Stimulated activated naive CD8-positive, alpha-beta T cell treated with anti-CD3 and anti-CD28 coated beads, Interleukin-15, Interleukin-2, amounts not matched to agents 100 ng/mL and 50 ng/mL, for 24 hours (primary cell): ENCODE measurements around the gene KRTAP10-6.
"Not testable (repeated sequence)": the region's sequence is repeated elsewhere in the genome, so short reads cannot be mapped to it uniquely, and the experiment has no call there.

Experiments
- H3K27ac Mint-ChIP-seq: one replicate; pipeline ENCODE4 v1.8.0; 2021; ENCODE audit warnings: mild to moderate bottlenecking, mixed read lengths
- H3K27me3 Mint-ChIP-seq: one replicate; pipeline ENCODE4 v1.8.0; 2021; ENCODE audit warnings: mixed read lengths
- H3K36me3 Mint-ChIP-seq: one replicate; pipeline ENCODE4 v1.8.0; 2021; ENCODE audit warnings: low read depth, mixed read lengths
- H3K4me1 Mint-ChIP-seq: one replicate; pipeline ENCODE4 v1.8.0; 2021; ENCODE audit warnings: low read depth, mixed read lengths
- H3K4me3 Mint-ChIP-seq: one replicate; pipeline ENCODE4 v1.8.0; 2021; ENCODE audit warnings: mild to moderate bottlenecking, mixed read lengths
- H3K9me3 Mint-ChIP-seq: one replicate; pipeline ENCODE4 v1.8.0; 2021; ENCODE audit warnings: mixed read lengths

Gene KRTAP10-6

GRCh38 chr21:44568261-44568660, 24.0 kb downstream of the KRTAP10-6 start:
- Mint-ChIP-seq H3K36me3 (no peaks in the 10 kb centered on the region), H3K9me3 (no peaks in the 10 kb centered on the region), H3K27me3 (peaks cover 3% of the 10 kb centered on the region), H3K4me3 (no peak overlapping the region), H3K27ac (no peak overlapping the region), H3K4me1 (peaks cover 18% of the 10 kb centered on the region)

GRCh38 chr21:44567481-44568171, 24.7 kb downstream of the KRTAP10-6 start:
- Mint-ChIP-seq H3K4me3 (no peak overlapping the region), H3K27me3 (peaks cover 3% of the 10 kb centered on the region), H3K36me3 (no peaks in the 10 kb centered on the region), H3K27ac (no peak overlapping the region), H3K9me3 (no peaks in the 10 kb centered on the region), H3K4me1 (peaks cover 18% of the 10 kb centered on the region)

GRCh38 chr21:44566403-44566802, 25.9 kb downstream of the KRTAP10-6 start:
- peaks cover under 1% of the 10 kb centered on the region for H3K27me3 Mint-ChIP-seq
- H3K9me3 Mint-ChIP-seq: no peaks in the 10 kb centered on the region
- no peaks in the 10 kb centered on the region for H3K36me3 Mint-ChIP-seq
- H3K27ac Mint-ChIP-seq: no peak overlapping the region
- H3K4me3 Mint-ChIP-seq: no peak overlapping the region
- peaks cover 18% of the 10 kb centered on the region for H3K4me1 Mint-ChIP-seq

- H3K36me3 Mint-ChIP-seq: no peaks in the 10 kb centered on the region
- H3K9me3 Mint-ChIP-seq: peaks cover 7% of the 10 kb centered on the region
- H3K27ac Mint-ChIP-seq: peak overlapping the region; percentile 31
- H3K4me1 Mint-ChIP-seq: peaks cover 18% of the 10 kb centered on the region
- H3K27me3 Mint-ChIP-seq: no peaks in the 10 kb centered on the region
- H3K4me3 Mint-ChIP-seq: no peak overlapping the region
Measured at GRCh38 chr21:44564886-44565598, 27.3 kb downstream of the KRTAP10-6 start.

- H3K4me1 Mint-ChIP-seq: peaks cover 18% of the 10 kb centered on the region
- H3K36me3 Mint-ChIP-seq: no peaks in the 10 kb centered on the region
- H3K27ac Mint-ChIP-seq: no peak overlapping the region
- H3K4me3 Mint-ChIP-seq: no peak overlapping the region
- H3K9me3 Mint-ChIP-seq: peaks cover 7% of the 10 kb centered on the region
- H3K27me3 Mint-ChIP-seq: no peaks in the 10 kb centered on the region
Measured at GRCh38 chr21:44564099-44564498, 28.2 kb downstream of the KRTAP10-6 start.

- no peaks in the 10 kb centered on the region for H3K27me3 Mint-ChIP-seq
- H3K27ac Mint-ChIP-seq: no peak within 1 kb of the TSS
- no peak within 1 kb of the TSS for H3K4me3 Mint-ChIP-seq
- no peaks in the 10 kb centered on the region for H3K36me3 Mint-ChIP-seq
- no peaks in the 10 kb centered on the region for H3K4me1 Mint-ChIP-seq
- H3K9me3 Mint-ChIP-seq: peaks cover 7% of the 10 kb centered on the region
Measured at GRCh38 chr21:44558695-44559094, 33.6 kb downstream of the KRTAP10-6 start, which contains the start of gene KRTAP10-3. Gene KRTAP10-3, minus strand, starts transcription at chr21:44558795. Its CDS starts 80 bp downstream, at chr21:44558715.

GRCh38 chr21:44558329-44558675, 34.0 kb downstream of the KRTAP10-6 start:
- peaks cover 11% of the 10 kb centered on the region for H3K9me3 Mint-ChIP-seq
- H3K4me3 Mint-ChIP-seq, H3K4me1 Mint-ChIP-seq, H3K27me3 Mint-ChIP-seq, H3K27ac Mint-ChIP-seq, H3K36me3 Mint-ChIP-seq: not testable (repeated sequence)

GRCh38 chr21:44557491-44558328, 34.6 kb downstream of the KRTAP10-6 start:
- Mint-ChIP-seq H3K9me3 (peaks cover 16% of the 10 kb centered on the region), H3K4me1 (no peaks in the 10 kb centered on the region), H3K27ac (no peak overlapping the region), H3K4me3 (no peak overlapping the region), H3K27me3 (no peaks in the 10 kb centered on the region), H3K36me3 (no peaks in the 10 kb centered on the region)

- H3K9me3 Mint-ChIP-seq: peaks cover 16% of the 10 kb centered on the region
- H3K27me3 Mint-ChIP-seq: no peaks in the 10 kb centered on the region
- H3K4me1 Mint-ChIP-seq: no peaks in the 10 kb centered on the region
- H3K27ac Mint-ChIP-seq: no peak overlapping the region
- H3K4me3 Mint-ChIP-seq: no peak overlapping the region
- H3K36me3 Mint-ChIP-seq: no peaks in the 10 kb centered on the region
Measured at GRCh38 chr21:44556879-44557278, 35.4 kb downstream of the KRTAP10-6 start.

GRCh38 chr21:44555200-44555875, 37.0 kb downstream of the KRTAP10-6 start:
- H3K27me3 Mint-ChIP-seq: no peaks in the 10 kb centered on the region
- peaks cover 4% of the 10 kb centered on the region for H3K36me3 Mint-ChIP-seq
- no peak overlapping the region for H3K4me3 Mint-ChIP-seq
- H3K9me3 Mint-ChIP-seq: peaks cover 10% of the 10 kb centered on the region
- H3K4me1 Mint-ChIP-seq: no peaks in the 10 kb centered on the region
- no peak overlapping the region for H3K27ac Mint-ChIP-seq

- H3K27me3 Mint-ChIP-seq: no peaks in the 10 kb centered on the region
- peaks cover 5% of the 10 kb centered on the region for H3K36me3 Mint-ChIP-seq
- H3K4me3 Mint-ChIP-seq: no peak overlapping the region
- no peak overlapping the region for H3K27ac Mint-ChIP-seq
- peaks cover 11% of the 10 kb centered on the region for H3K9me3 Mint-ChIP-seq
- peaks cover 13% of the 10 kb centered on the region for H3K4me1 Mint-ChIP-seq
Measured at GRCh38 chr21:44552681-44553080, 39.6 kb downstream of the KRTAP10-6 start.

- Mint-ChIP-seq H3K27ac (no peak overlapping the region), H3K4me3 (no peak overlapping the region), H3K9me3 (peaks cover 16% of the 10 kb centered on the region), H3K4me1 (peaks cover 19% of the 10 kb centered on the region), H3K36me3 (peaks cover 11% of the 10 kb centered on the region), H3K27me3 (no peaks in the 10 kb centered on the region)
Measured at GRCh38 chr21:44552136-44552535, 40.2 kb downstream of the KRTAP10-6 start.

GRCh38 chr21:44551340-44551961, 40.9 kb downstream of the KRTAP10-6 start, which contains the start of gene KRTAP10-2:
Gene KRTAP10-2, minus strand, starts transcription at chr21:44551505. Its CDS starts 47 bp downstream, at chr21:44551458.
- Mint-ChIP-seq H3K4me3 (no peak within 1 kb of the TSS), H3K27ac (no peak within 1 kb of the TSS), H3K9me3 (peaks cover 23% of the 10 kb centered on the region), H3K36me3 (peaks cover 17% of the 10 kb centered on the region), H3K4me1 (peaks cover 22% of the 10 kb centered on the region), H3K27me3 (no peaks in the 10 kb centered on the region)

GRCh38 chr21:44550807-44551206, 41.5 kb downstream of the KRTAP10-6 start:
- H3K27me3 Mint-ChIP-seq: no peaks in the 10 kb centered on the region

More at GRCh38 chr21:44550807-44551206, 41.5 kb downstream of the KRTAP10-6 start:
- Mint-ChIP-seq H3K4me1 (peaks cover 22% of the 10 kb centered on the region), H3K27ac (no peak overlapping the region), H3K4me3 (no peak overlapping the region), H3K36me3 (peaks cover 18% of the 10 kb centered on the region), H3K9me3 (peaks cover 24% of the 10 kb centered on the region)
